Eye (tissue), 1 donor: ENCODE results near the gene CUEDC1.

ENCODE experiments used
- DNase-seq: peaks from one replicate; pipeline ENCODE4 v3.0.0-alpha.2; 2015

Gene CUEDC1

GRCh38 chr17:57955183-57955931, at the start of gene CUEDC1:
Gene CUEDC1 (minus strand): TSS chr17:57955412. CDS start chr17:57885564, 69,848 bp downstream.
- peak; percentile 84 for DNase-seq

- DNase-seq, result no peak
Observed at GRCh38 chr17:58004060-58004459, 48.8 kb upstream of the CUEDC1 start.

GRCh38 chr17:58002973-58003372, 47.8 kb upstream of the CUEDC1 start:
- no peak for DNase-seq

- DNase-seq, result no peak
Observed at GRCh38 chr17:58002154-58002948, 47.1 kb upstream of the CUEDC1 start.

GRCh38 chr17:58001461-58002124, 46.4 kb upstream of the CUEDC1 start:
- no peak for DNase-seq

GRCh38 chr17:57999496-58000017, 44.3 kb upstream of the CUEDC1 start:
- DNase-seq, result peak; percentile 95

- DNase-seq, result no peak
Observed at GRCh38 chr17:57999010-57999495, 43.8 kb upstream of the CUEDC1 start.

GRCh38 chr17:57997085-57997809, 42.0 kb upstream of the CUEDC1 start:
- DNase-seq, result no peak

GRCh38 chr17:57995076-57995956, 40.1 kb upstream of the CUEDC1 start:
- DNase-seq, result peak; percentile 88

GRCh38 chr17:57994436-57994835, 39.2 kb upstream of the CUEDC1 start:
- DNase-seq, result no peak

- no peak for DNase-seq
Observed at GRCh38 chr17:57993471-57994365, 38.5 kb upstream of the CUEDC1 start.

- no peak for DNase-seq
Observed at GRCh38 chr17:57991537-57991936, 36.3 kb upstream of the CUEDC1 start.

GRCh38 chr17:57990037-57990436, 34.8 kb upstream of the CUEDC1 start:
- no peak for DNase-seq

- peak; percentile 85 for DNase-seq
Observed at GRCh38 chr17:57988301-57989250, 33.4 kb upstream of the CUEDC1 start.

- DNase-seq, result peak; percentile 90
Observed at GRCh38 chr17:57987581-57988300, 32.5 kb upstream of the CUEDC1 start, which contains the start of gene VEZF1. Gene VEZF1 (minus strand): TSS chr17:57988254. CDS start chr17:57988111, 143 bp downstream.

- DNase-seq, result peak; percentile 83
Observed at GRCh38 chr17:57986841-57987580, 31.8 kb upstream of the CUEDC1 start.

GRCh38 chr17:57985675-57985974, 30.4 kb upstream of the CUEDC1 start:
- no peak for DNase-seq
